SK-N-SH treated with all-trans-retinoic acid at 6 μM for 48 hours (cell line): ENCODE results near the gene MRPL53.

Source experiments
- ATAC-seq: fragments of 200-7000 bp; cut with Tn5 transposase; 3 replicates; pipeline ENCODE4 v1.9.1; 2020; ENCODE audit warnings: mild to moderate bottlenecking, moderate library complexity
- ARNTL ChIP-seq: fragments of 450-650 bp; formaldehyde crosslinking; IDR thresholded peaks from 2 replicates; pipeline ENCODE4 v1.5.0; 2020; ENCODE audit warnings: low read depth, mild to moderate bottlenecking, moderate library complexity, borderline replicate concordance
- CREB5 ChIP-seq: fragments of 250-450 bp; sonication (Bioruptor Pico); IDR thresholded peaks from 2 replicates; pipeline ENCODE4 v1.5.1; 2020; ENCODE audit warnings: low read depth, mild to moderate bottlenecking, moderate library complexity
- CSDC2 ChIP-seq: fragments of 250-450 bp; sonication (Bioruptor Pico); IDR thresholded peaks from 2 replicates; pipeline ENCODE4 v1.5.0; 2020; ENCODE audit warnings: mild to moderate bottlenecking, moderate library complexity
- CSRNP3 ChIP-seq: fragments of 250-450 bp; sonication (Bioruptor Pico); IDR thresholded peaks from 2 replicates; pipeline ENCODE4 v1.5.1; 2021; ENCODE audit warnings: mild to moderate bottlenecking, moderate library complexity
- ESRRG ChIP-seq: fragments of 250-450 bp; sonication (Bioruptor Pico); IDR thresholded peaks from 2 replicates; pipeline ENCODE4 v1.6.1; 2021; ENCODE audit warnings: mild to moderate bottlenecking
- ISL1 ChIP-seq: fragments of 250-450 bp; sonication (Bioruptor Pico); IDR thresholded peaks from 2 replicates; pipeline ENCODE4 v2.1.2; 2022; ENCODE audit warnings: mild to moderate bottlenecking, moderate library complexity
- OSR1 ChIP-seq: fragments of 250-450 bp; sonication (Bioruptor Pico); IDR thresholded peaks from 2 replicates; pipeline ENCODE4 v1.8.0; 2022; ENCODE audit warnings: moderate library complexity, mild to moderate bottlenecking, inconsistent platforms
- PATZ1 ChIP-seq: fragments of 250-450 bp; sonication (Bioruptor Pico); IDR thresholded peaks from 2 replicates; pipeline ENCODE4 v1.8.0; 2020; ENCODE audit warnings: mild to moderate bottlenecking, moderate library complexity, borderline replicate concordance
- POU6F1 ChIP-seq: fragments of 250-450 bp; sonication (Bioruptor Pico); IDR thresholded peaks from 2 replicates; pipeline ENCODE4 v1.8.0; 2021; ENCODE audit warnings: low read depth, mild to moderate bottlenecking, moderate library complexity, borderline replicate concordance
- PPARA ChIP-seq: fragments of 250-450 bp; sonication (Bioruptor Pico); IDR thresholded peaks from 2 replicates; pipeline ENCODE4 v1.5.0; 2020; ENCODE audit warnings: mild to moderate bottlenecking, borderline replicate concordance
- RARB ChIP-seq: fragments of 250-450 bp; sonication (Bioruptor Pico); IDR thresholded peaks from 2 replicates; pipeline ENCODE4 v1.8.0; 2021; ENCODE audit warnings: mild to moderate bottlenecking, moderate library complexity
- TCF4 ChIP-seq: fragments of 250-450 bp; sonication (Bioruptor Pico); IDR thresholded peaks from 2 replicates; pipeline ENCODE4 v1.8.0; 2021; ENCODE audit warnings: mild to moderate bottlenecking, moderate library complexity, borderline replicate concordance
- TOX ChIP-seq: fragments of 250-450 bp; sonication (Bioruptor Pico); IDR thresholded peaks from 2 replicates; pipeline ENCODE4 v1.8.0; 2021; ENCODE audit warnings: mild to moderate bottlenecking, moderate library complexity, borderline replicate concordance
- TSHZ2 ChIP-seq: fragments of 250-450 bp; sonication (Bioruptor Pico); IDR thresholded peaks from 2 replicates; pipeline ENCODE4 v1.5.0; 2020; ENCODE audit warnings: mild to moderate bottlenecking, moderate library complexity
- ZFP3 ChIP-seq: fragments of 250-450 bp; sonication (Bioruptor Pico); IDR thresholded peaks from 2 replicates; pipeline ENCODE4 v1.5.0; 2020; ENCODE audit warnings: mild to moderate bottlenecking, moderate library complexity
- ZFP30 ChIP-seq: fragments of 450-650 bp; formaldehyde crosslinking; IDR thresholded peaks from 2 replicates; pipeline ENCODE4 v1.5.0; 2022; ENCODE audit warnings: mild to moderate bottlenecking, moderate library complexity
- ZNF565 ChIP-seq: fragments of 450-650 bp; formaldehyde crosslinking; conservative IDR thresholded peaks from 2 replicates; pipeline ENCODE4 v1.5.0; 2020; ENCODE audit warnings: low read depth, mild to moderate bottlenecking, moderate library complexity
- ZNF70 ChIP-seq: fragments of 450-650 bp; formaldehyde crosslinking; IDR thresholded peaks from 2 replicates; pipeline ENCODE4 v1.5.0; 2020; ENCODE audit warnings: mild to moderate bottlenecking, moderate library complexity
- ZNF8 ChIP-seq: fragments of 450-650 bp; formaldehyde crosslinking; IDR thresholded peaks from 2 replicates; pipeline ENCODE4 v1.5.0; 2020; ENCODE audit warnings: mild to moderate bottlenecking, moderate library complexity

The MRPL53 gene

GRCh38 chr2:74511104-74511989 lies 38.9 kb upstream of the MRPL53 start:
- peak; percentile 96 for TF ChIP-seq ZFP3 (CRISPR knock-in tag)
- TF ChIP-seq ARNTL = no peak
- no peak for TF ChIP-seq POU6F1 (CRISPR knock-in tag)
- TF ChIP-seq TSHZ2 (CRISPR knock-in tag) = no peak
- no peak for TF ChIP-seq ZNF70 (CRISPR knock-in tag)
- no peak for TF ChIP-seq ISL1 (CRISPR knock-in tag)
- ATAC-seq = no peak

- no peak for ATAC-seq
These were observed 37.8 kb upstream of the MRPL53 start for GRCh38 chr2:74510272-74510671.

GRCh38 chr2:74507926-74508520 lies 35.5 kb upstream of the MRPL53 start:
- TF ChIP-seq ZNF8 (CRISPR knock-in tag) = 0 out of 2 replicates have a peak, but pooled peaks have one; percentile 11
- 0 out of 2 replicates have a peak, but pooled peaks have one; percentile 66 for TF ChIP-seq ZFP3 (CRISPR knock-in tag)
- TF ChIP-seq RARB (CRISPR knock-in tag) = no peak
- TF ChIP-seq PPARA (CRISPR knock-in tag) = no peak
- TF ChIP-seq PATZ1 = peak; percentile 98
- TF ChIP-seq ZNF70 (CRISPR knock-in tag) = peak; percentile 50; the same call in 1 of the 2 replicates
- TF ChIP-seq TSHZ2 (CRISPR knock-in tag) = peak; percentile 43; the same call in 1 of the 2 replicates
- peak; percentile 96 for TF ChIP-seq TCF4 (CRISPR knock-in tag)
- TF ChIP-seq, all 23 proteins: peak for 6
- peak; percentile 79 for ATAC-seq

More at GRCh38 chr2:74510272-74510671, 37.8 kb upstream of the MRPL53 start:
- no peak for TF ChIP-seq CREB5 (CRISPR knock-in tag)
- TF ChIP-seq CSRNP3 = no peak
- no peak for TF ChIP-seq TCF4 (CRISPR knock-in tag)
- TF ChIP-seq ZNF8 (CRISPR knock-in tag) = no peak
- no peak for TF ChIP-seq CSDC2 (CRISPR knock-in tag)
- no peak for TF ChIP-seq PPARA (CRISPR knock-in tag)
- TF ChIP-seq ZFP30 (CRISPR knock-in tag) = no peak
- no peak for TF ChIP-seq OSR1
- TF ChIP-seq ZNF565 = no peak
- no peak for TF ChIP-seq ZFP3 (CRISPR knock-in tag)
- no peak for TF ChIP-seq TOX (CRISPR knock-in tag)
- no peak for TF ChIP-seq ESRRG (CRISPR knock-in tag)
